OCI-LY3 (cell line): ENCODE measurements around the gene STAC2.

Experiments
- CTCF ChIP-seq: fragments of 200-600, 300-600 bp; sonication (generic); IDR thresholded peaks from 2 replicates; pipeline ENCODE4 v1.5.1; 2014; ENCODE audit warnings: antibody characterized with exemption, low read length, low read depth
- EZH2phosphoT487 ChIP-seq: fragments of 200-600 bp; shearing (Covaris generic); IDR thresholded peaks from 2 replicates; pipeline ENCODE4 v1.6.1; 2018; ENCODE audit warnings: antibody characterized with exemption, mixed run types, low read depth

- TF ChIP-seq CTCF (peak; percentile 74), EZH2phosphoT487 (no peak)
Observed at GRCh38 chr17:39270923-39271322, 45.2 kb upstream of the STAC2 start.
